ENCODE results near the gene IL17B.

The IL17B gene

GRCh38 chr5:149358868-149359495, 20.1 kb downstream of the IL17B start:
- H3K4me3 ChIP-seq (ENCODE audit: low read depth, low read length), result peak overlapping the region; percentile 91
- H3K36me3 ChIP-seq, result peaks cover 13% of the 10 kb centered on the region
- DNase-seq, result no peak
- TF ChIP-seq CTCF (IDR thresholded peaks at IDR 0.05; ENCODE audit: low read depth, low read length), result no peak
- no peaks in the 10 kb centered on the region for H3K9me3 ChIP-seq
- H3K27me3 ChIP-seq, result no peaks in the 10 kb centered on the region
- H3K4me1 ChIP-seq, result no peaks in the 10 kb centered on the region

GRCh38 chr5:149358294-149358651, 20.8 kb downstream of the IL17B start:
- H3K4me1 ChIP-seq, result no peaks in the 10 kb centered on the region
- DNase-seq, result peak; percentile 73
- TF ChIP-seq CTCF (IDR thresholded peaks at IDR 0.05; ENCODE audit: low read depth, low read length), result no peak
- H3K9me3 ChIP-seq, result no peaks in the 10 kb centered on the region
- H3K4me3 ChIP-seq (ENCODE audit: low read depth, low read length), result peak overlapping the region; percentile 91
- no peaks in the 10 kb centered on the region for H3K27me3 ChIP-seq
- H3K36me3 ChIP-seq, result peaks cover 15% of the 10 kb centered on the region

- no peaks in the 10 kb centered on the region for H3K9me3 ChIP-seq
- no peaks in the 10 kb centered on the region for H3K4me1 ChIP-seq
- TF ChIP-seq CTCF (IDR thresholded peaks at IDR 0.05; ENCODE audit: low read depth, low read length), result no peak
- H3K27me3 ChIP-seq, result no peaks in the 10 kb centered on the region
- H3K36me3 ChIP-seq, result peaks cover 21% of the 10 kb centered on the region
- DNase-seq, result peak; percentile 97
- peak within 1 kb of the TSS; percentile 91 for H3K4me3 ChIP-seq (ENCODE audit: low read depth, low read length)
Measured at GRCh38 chr5:149357370-149358293, 21.5 kb downstream of the IL17B start, which contains the start of gene PCYOX1L. PCYOX1L (plus strand) TSS chr5:149358046; CDS start chr5:149358069, 23 bp downstream.

- no peaks in the 10 kb centered on the region for H3K9me3 ChIP-seq
- DNase-seq, result no peak
- H3K27me3 ChIP-seq, result no peaks in the 10 kb centered on the region
- no peak for TF ChIP-seq CTCF (IDR thresholded peaks at IDR 0.05; ENCODE audit: low read depth, low read length)
- H3K4me3 ChIP-seq (ENCODE audit: low read depth, low read length), result no peak overlapping the region
- no peaks in the 10 kb centered on the region for H3K4me1 ChIP-seq
- H3K36me3 ChIP-seq, result peaks cover 29% of the 10 kb centered on the region
Measured at GRCh38 chr5:149356391-149356790, 22.7 kb downstream of the IL17B start.

- Histone ChIP-seq H3K4me3 (ENCODE audit: low read depth, low read length) (no peak overlapping the region), H3K4me1 (no peaks in the 10 kb centered on the region), H3K36me3 (peaks cover 36% of the 10 kb centered on the region), H3K27me3 (no peaks in the 10 kb centered on the region), H3K9me3 (no peaks in the 10 kb centered on the region)
- DNase-seq, result no peak
- TF ChIP-seq CTCF (IDR thresholded peaks at IDR 0.05; ENCODE audit: low read depth, low read length), result no peak
Measured at GRCh38 chr5:149355688-149356087, 23.4 kb downstream of the IL17B start.

GRCh38 chr5:149353911-149354310, 25.2 kb downstream of the IL17B start:
- Histone ChIP-seq H3K4me3 (ENCODE audit: low read depth, low read length) (no peak overlapping the region), H3K9me3 (no peaks in the 10 kb centered on the region), H3K36me3 (peaks cover 53% of the 10 kb centered on the region), H3K4me1 (no peaks in the 10 kb centered on the region), H3K27me3 (no peaks in the 10 kb centered on the region)
- DNase-seq, result no peak
- no peak for TF ChIP-seq CTCF (IDR thresholded peaks at IDR 0.05; ENCODE audit: low read depth, low read length)

Data from BE2C (cell line).